ENCODE results near the gene CBX8. TPM values are rescaled to one million over a fixed set of nuclear protein-coding genes. Genes with fewer than 3 reads are reported as not detected.

The CBX8 gene
- total and polyA plus RNA-seq, 2 of the 13 experiments (the other 11 are each of a cell fraction or from before 2014, with no cell fraction given) = 0.34 to 12.6 TPM

DNA sequence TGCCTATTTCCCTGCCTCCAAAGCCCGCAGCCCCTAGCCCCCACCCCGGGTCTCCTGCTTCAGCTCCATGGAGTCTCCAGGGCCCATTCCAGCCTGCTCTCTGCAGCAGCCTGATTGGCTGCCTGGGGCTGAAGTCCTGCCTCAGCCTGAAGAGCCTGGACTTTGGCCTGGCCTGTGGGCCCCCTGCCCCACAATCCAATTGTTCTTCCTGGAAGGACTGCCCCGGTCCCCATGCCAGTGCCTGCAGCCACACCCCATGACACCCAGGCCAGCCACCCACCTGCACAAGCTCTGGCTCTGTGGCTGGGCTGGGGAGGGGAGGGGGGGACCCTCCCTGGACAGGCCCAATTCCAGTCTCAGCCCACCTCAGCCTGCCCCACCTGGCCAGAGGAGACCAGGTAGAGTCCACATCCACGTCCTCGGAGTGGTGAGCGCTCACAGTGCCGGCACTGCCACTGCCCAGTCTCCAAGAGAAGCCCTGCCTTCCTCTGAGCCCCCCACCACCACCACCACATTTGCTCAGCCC, 53.9 kb downstream of the CBX8 start (continued):
- TF ChIP-seq ZNF766 (CRISPR knock-in tag; IDR thresholded peaks at IDR 0.05; ENCODE audit: borderline replicate concordance) (0 out of 2 replicates have a peak, but pooled peaks have one; percentile 35), ZNF326 (CRISPR knock-in tag; IDR thresholded peaks at IDR 0.05; ENCODE audit: borderline replicate concordance) (0 out of 2 replicates have a peak, but pooled peaks have one; percentile 48), REL (CRISPR knock-in tag; conservative IDR thresholded peaks at IDR 0.05) (no peak; the same call in 1 of the 2 replicates), TBL1XR1 (IDR thresholded peaks at IDR 0.05; ENCODE audit: borderline replicate concordance, low read length, partially characterized antibody) (no peak), SKI (IDR thresholded peaks at IDR 0.05; ENCODE audit: partially characterized antibody) (no peak), PPARG (CRISPR knock-in tag; conservative IDR thresholded peaks at IDR 0.05) (no peak), MTF1 (CRISPR knock-in tag; IDR thresholded peaks at IDR 0.05) (no peak), ZNF546 (CRISPR knock-in tag; conservative IDR thresholded peaks at IDR 0.05) (0 out of 2 replicates have a peak, but pooled peaks have one; percentile 37), JDP2 (CRISPR knock-in tag; IDR thresholded peaks at IDR 0.05; ENCODE audit: borderline replicate concordance) (no peak), ZNF839 (CRISPR knock-in tag; IDR thresholded peaks at IDR 0.05; ENCODE audit: borderline replicate concordance) (no peak), SIX1 (CRISPR knock-in tag; IDR thresholded peaks at IDR 0.05; ENCODE audit: borderline replicate concordance) (no peak), ZNF589 (CRISPR knock-in tag; conservative IDR thresholded peaks at IDR 0.05) (no peak), TARDBP (CRISPR knock-in tag; IDR thresholded peaks at IDR 0.05) (peak; percentile 83; the same call in 1 of the 2 replicates), ZIK1 (CRISPR knock-in tag; IDR thresholded peaks at IDR 0.05; ENCODE audit: borderline replicate concordance, low read depth) (peak; percentile 27; the same call in 1 of the 2 replicates), ARID2 (CRISPR knock-in tag; IDR thresholded peaks at IDR 0.05; ENCODE audit: borderline replicate concordance) (no peak), ARNT2 (CRISPR knock-in tag; IDR thresholded peaks at IDR 0.05; ENCODE audit: low read depth) (peak; percentile 67; the same call in 1 of the 2 replicates), ZNF343 (CRISPR knock-in tag; IDR thresholded peaks at IDR 0.05) (no peak)
- TF ChIP-seq, protein P1, sequence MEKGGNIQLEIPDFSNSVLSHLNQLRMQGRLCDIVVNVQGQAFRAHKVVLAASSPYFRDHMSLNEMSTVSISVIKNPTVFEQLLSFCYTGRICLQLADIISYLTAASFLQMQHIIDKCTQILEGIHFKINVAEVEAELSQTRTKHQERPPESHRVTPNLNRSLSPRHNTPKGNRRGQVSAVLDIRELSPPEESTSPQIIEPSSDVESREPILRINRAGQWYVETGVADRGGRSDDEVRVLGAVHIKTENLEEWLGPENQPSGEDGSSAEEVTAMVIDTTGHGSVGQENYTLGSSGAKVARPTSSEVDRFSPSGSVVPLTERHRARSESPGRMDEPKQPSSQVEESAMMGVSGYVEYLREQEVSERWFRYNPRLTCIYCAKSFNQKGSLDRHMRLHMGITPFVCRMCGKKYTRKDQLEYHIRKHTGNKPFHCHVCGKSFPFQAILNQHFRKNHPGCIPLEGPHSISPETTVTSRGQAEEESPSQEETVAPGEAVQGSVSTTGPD (CRISPR knock-in tag; IDR thresholded peaks at IDR 0.05) = no peak
- TF ChIP-seq, protein P2, sequence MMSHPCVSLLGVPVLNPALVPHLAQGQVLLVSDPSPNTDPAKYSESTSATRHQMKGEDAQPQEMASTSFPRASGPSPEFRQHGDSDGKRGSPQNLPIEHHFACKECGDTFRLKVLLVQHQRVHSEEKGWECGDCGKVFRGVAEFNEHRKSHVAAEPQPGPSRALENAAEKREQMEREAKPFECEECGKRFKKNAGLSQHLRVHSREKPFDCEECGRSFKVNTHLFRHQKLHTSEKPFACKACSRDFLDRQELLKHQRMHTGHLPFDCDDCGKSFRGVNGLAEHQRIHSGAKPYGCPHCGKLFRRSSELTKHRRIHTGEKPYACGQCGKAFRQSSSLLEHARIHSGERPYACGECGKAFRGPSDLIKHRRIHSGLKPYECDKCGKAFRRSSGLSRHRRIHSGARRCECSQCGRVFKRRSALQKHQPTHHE (CRISPR knock-in tag; IDR thresholded peaks at IDR 0.05; ENCODE audit: borderline replicate concordance) = peak; percentile 55

Measured in HepG2 (cell line).